K562 (cell line): ENCODE measurements around the gene SSU72. TPM values are rescaled to one million over a fixed set of nuclear protein-coding genes. Genes with fewer than 3 reads are reported as not detected.
A peak's percentile ranks its signal among the peaks of the same experiment; 100 is the strongest.

ENCODE experiments used
- ASH1L ChIP-seq: fragments of 450-650 bp; IDR thresholded peaks from 2 replicates; pipeline ENCODE4 v1.6.1; 2018; ENCODE audit warnings: borderline replicate concordance, mild to moderate bottlenecking, low read depth; ENCODE audit not compliant: partially characterized antibody
- ATF1 ChIP-seq, 2 experiments: fragments of 450-650 bp in 1 of 2; IDR thresholded peaks; 2 replicates each; pipeline ENCODE4 v1.6.1; 2016; ENCODE audit warnings: missing compliant biosample characterization in 1 of 2, missing genetic modification characterization in 1 of 2
- BDP1 ChIP-seq: IDR thresholded peaks from 3 replicates; pipeline ENCODE4 v1.6.1; 2011; ENCODE audit not compliant: insufficient read length, insufficient read depth
- CXXC5 ChIP-seq: fragments of 250-450 bp; sonication (Bioruptor Pico); IDR thresholded peaks from 2 replicates; pipeline ENCODE4 v1.8.0; 2022; ENCODE audit warnings: inconsistent platforms, mild to moderate bottlenecking, moderate library complexity
- FOXK1 ChIP-seq: sonication (generic); formaldehyde crosslinking; IDR thresholded peaks from 2 replicates; pipeline ENCODE4 v1.8.0; 2022; ENCODE audit warnings: missing genetic modification reagents, mild to moderate bottlenecking, borderline replicate concordance
- GATAD2A ChIP-seq: fragments of 450-650 bp; IDR thresholded peaks from 2 replicates; pipeline ENCODE4 v1.6.1; 2017
- JUN ChIP-seq, 2 experiments: sonication (generic) in 1 of 2; formaldehyde crosslinking in 1 of 2; IDR thresholded peaks; 2 replicates each; pipeline versions ENCODE4 v1.6.1 to v1.8.0; 2012 to 2022; ENCODE audit warnings: borderline replicate concordance in 2 of 2, mild to moderate bottlenecking in 2 of 2, improper control_type of control experiment in 1 of 2, low read depth in 1 of 2, low read length in 1 of 2, missing genetic modification reagents in 1 of 2
- MEIS2 ChIP-seq: fragments of 450-650 bp; IDR thresholded peaks from 2 replicates; pipeline ENCODE4 v1.6.1; 2014; ENCODE audit warnings: mild to moderate bottlenecking; ENCODE audit not compliant: partially characterized antibody
- SAFB ChIP-seq: fragments of 200-400 bp; formaldehyde crosslinking; IDR thresholded peaks from 2 replicates; pipeline ENCODE4 v1.6.1; 2017; ENCODE audit warnings: low read depth, low read length, borderline replicate concordance
- TCFL5 ChIP-seq: fragments of 250-450 bp; sonication (Bioruptor Pico); conservative IDR thresholded peaks from 2 replicates; pipeline ENCODE4 v1.6.1; 2021; ENCODE audit warnings: mild to moderate bottlenecking, moderate library complexity, matching md5 sums
- ZC3H11A ChIP-seq: IDR thresholded peaks from 2 replicates; pipeline ENCODE4 v1.6.1; 2012; ENCODE audit warnings: low read depth, low read length, improper control_type of control experiment
- ZNF146 ChIP-seq: IDR thresholded peaks from one replicate; pipeline ENCODE4 v1.6.1; 2018; ENCODE audit warnings: missing compliant biosample characterization; ENCODE audit not compliant: unreplicated experiment
- ZNF184 ChIP-seq: sonication (generic); formaldehyde crosslinking; IDR thresholded peaks from 2 replicates; pipeline ENCODE4 v1.5.0; 2020; ENCODE audit warnings: missing genetic modification reagents
- ZNF507 ChIP-seq: conservative IDR thresholded peaks from 2 replicates; pipeline ENCODE4 v1.6.1; 2017; ENCODE audit warnings: missing genetic modification characterization, missing compliant biosample characterization
- ZNF766 ChIP-seq: fragments of 200-800 bp; sonication (Bioruptor generic); conservative IDR thresholded peaks from 2 replicates; pipeline ENCODE4 v1.6.1; 2016; ENCODE audit warnings: missing genetic modification characterization, missing compliant biosample characterization
- polyA plus RNA-seq, 8 experiments: library from polyadenylated mRNA; depleted of rRNA in 4 of 8; stranded (reverse) in 5 of 8; unstranded in 3 of 8; fragments of >200 nt; fragmentation: Nextera tagmentation in 2 of 8; fragmentation: Illumina TruSeq in 1 of 8; extraction: Ambion mirVana in 2 of 8; extraction: Trizol in 1 of 8; gene quantifications; 2 replicates each; pipeline versions ENCODE4 v1.2.1 to v1.2.3, GENCODE V29; 2011 to 2014; ENCODE audit warnings: inconsistent platforms in 1 of 8, missing spikeins in 1 of 8
- total RNA-seq, 7 experiments: library from RNA; depleted of rRNA in 6 of 7; stranded (reverse); fragments of >200 nt in 6 of 7; fragmentation: Illumina TruSeq in 2 of 7; extraction: Trizol in 2 of 7; gene quantifications; 2 replicates each; pipeline versions ENCODE4 v1.2.1 to v1.2.3, GENCODE V29; 2011 to 2021; ENCODE audit warnings: low replicate concordance in 1 of 7
- TF ChIP-seq, protein P1 (sequence below): fragments of 200-800 bp; sonication (Bioruptor generic); IDR thresholded peaks from 2 replicates; pipeline ENCODE4 v1.6.1; 2017; ENCODE audit warnings: missing genetic modification characterization, missing compliant biosample characterization
- TF ChIP-seq, protein P2 (sequence below): fragments of 250-450 bp; sonication (Bioruptor Pico); IDR thresholded peaks from 2 replicates; pipeline ENCODE4 v1.8.0; 2022; ENCODE audit warnings: moderate library complexity, mild to moderate bottlenecking, inconsistent platforms
- TF ChIP-seq, protein P3 (sequence below): sonication (generic); formaldehyde crosslinking; IDR thresholded peaks from 2 replicates; pipeline ENCODE4 v1.5.0; 2020; ENCODE audit warnings: missing genetic modification reagents
- TF ChIP-seq, protein P4 (sequence below): sonication (generic); formaldehyde crosslinking; IDR thresholded peaks from 2 replicates; pipeline ENCODE4 v1.8.1; 2023; ENCODE audit warnings: mild to moderate bottlenecking, missing genetic modification reagents
- TF ChIP-seq, protein P5 (sequence below): sonication (generic); formaldehyde crosslinking; IDR thresholded peaks from 2 replicates; pipeline ENCODE4 v1.9.0; 2022; ENCODE audit warnings: mild to moderate bottlenecking, missing genetic modification reagents
- TF ChIP-seq, protein P6 (sequence below): fragments of 250-450 bp; sonication (Bioruptor Pico); IDR thresholded peaks from 2 replicates; pipeline ENCODE4 v1.4.0; 2020; ENCODE audit warnings: mild to moderate bottlenecking

The SSU72 gene
- total and polyA plus RNA-seq, 9 of the 15 experiments (the other 6 are each of a cell fraction or from before 2014, with no cell fraction given), result 70.8 to 201 (median 94.6) TPM

DNA sequence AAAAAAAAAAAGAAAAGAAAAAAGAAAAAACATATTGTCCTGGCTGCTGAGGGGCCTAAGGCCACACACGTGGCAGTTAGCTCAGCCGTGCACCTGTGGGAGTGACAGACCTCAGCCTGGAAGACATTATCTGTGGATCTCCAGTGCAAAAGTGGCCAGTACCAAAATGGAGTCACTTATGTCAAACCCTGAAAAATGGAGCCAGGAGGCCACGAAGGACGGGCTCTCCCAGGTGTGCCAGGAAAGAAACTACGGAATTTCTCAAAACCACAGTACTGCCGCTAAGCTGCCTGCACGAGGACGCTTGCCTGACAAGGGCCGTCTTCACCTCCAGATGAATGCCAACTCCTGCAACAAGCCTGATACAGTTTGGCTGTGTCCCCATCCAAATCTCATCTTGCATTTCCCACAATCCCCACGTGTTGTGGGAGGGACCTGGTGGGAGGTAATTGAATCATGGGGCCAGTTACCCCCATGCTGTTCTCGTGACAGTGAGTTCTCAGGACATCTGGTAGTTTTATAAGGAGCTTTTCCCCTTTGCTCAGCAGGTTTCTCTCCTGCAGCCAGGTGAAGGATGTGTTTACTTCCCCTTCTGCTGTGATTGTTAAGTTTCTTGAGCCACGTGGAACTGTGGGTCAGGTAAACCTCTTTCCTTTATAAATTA lies 35.3 kb upstream of the SSU72 start (continued):
- TF ChIP-seq, protein P1, sequence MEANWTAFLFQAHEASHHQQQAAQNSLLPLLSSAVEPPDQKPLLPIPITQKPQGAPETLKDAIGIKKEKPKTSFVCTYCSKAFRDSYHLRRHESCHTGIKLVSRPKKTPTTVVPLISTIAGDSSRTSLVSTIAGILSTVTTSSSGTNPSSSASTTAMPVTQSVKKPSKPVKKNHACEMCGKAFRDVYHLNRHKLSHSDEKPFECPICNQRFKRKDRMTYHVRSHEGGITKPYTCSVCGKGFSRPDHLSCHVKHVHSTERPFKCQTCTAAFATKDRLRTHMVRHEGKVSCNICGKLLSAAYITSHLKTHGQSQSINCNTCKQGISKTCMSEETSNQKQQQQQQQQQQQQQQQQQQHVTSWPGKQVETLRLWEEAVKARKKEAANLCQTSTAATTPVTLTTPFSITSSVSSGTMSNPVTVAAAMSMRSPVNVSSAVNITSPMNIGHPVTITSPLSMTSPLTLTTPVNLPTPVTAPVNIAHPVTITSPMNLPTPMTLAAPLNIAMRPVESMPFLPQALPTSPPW, result no peak
- TF ChIP-seq ZNF507 (tag) (peak; percentile 51), CXXC5 (CRISPR knock-in tag) (peak; percentile 90), JUN (IDR thresholded peaks at IDR 0.05; ENCODE audit: borderline replicate concordance, low read depth, low read length) (no peak), JUN (CRISPR knock-in tag; IDR thresholded peaks at IDR 0.05; ENCODE audit: borderline replicate concordance) (no peak), ZNF146 (CRISPR knock-in tag) (no peak), TCFL5 (CRISPR knock-in tag) (peak; percentile 85), FOXK1 (CRISPR knock-in tag) (no peak), GATAD2A (no peak), ZNF766 (CRISPR knock-in tag) (peak; percentile 93), ZC3H11A (no peak), SAFB (no peak), BDP1 (no peak), MEIS2 (no peak), ATF1 (CRISPR knock-in tag; IDR thresholded peaks at IDR 0.05) (no peak), ATF1 (tag; IDR thresholded peaks at IDR 0.05) (peak; percentile 45), ZNF184 (CRISPR knock-in tag) (no peak), ASH1L (no peak)
- TF ChIP-seq, protein P2, sequence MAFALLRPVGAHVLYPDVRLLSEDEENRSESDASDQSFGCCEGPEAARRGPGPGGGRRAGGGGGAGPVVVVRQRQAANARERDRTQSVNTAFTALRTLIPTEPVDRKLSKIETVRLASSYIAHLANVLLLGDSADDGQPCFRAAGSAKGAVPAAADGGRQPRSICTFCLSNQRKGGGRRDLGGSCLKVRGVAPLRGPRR, result peak; percentile 91
- TF ChIP-seq, protein P3, sequence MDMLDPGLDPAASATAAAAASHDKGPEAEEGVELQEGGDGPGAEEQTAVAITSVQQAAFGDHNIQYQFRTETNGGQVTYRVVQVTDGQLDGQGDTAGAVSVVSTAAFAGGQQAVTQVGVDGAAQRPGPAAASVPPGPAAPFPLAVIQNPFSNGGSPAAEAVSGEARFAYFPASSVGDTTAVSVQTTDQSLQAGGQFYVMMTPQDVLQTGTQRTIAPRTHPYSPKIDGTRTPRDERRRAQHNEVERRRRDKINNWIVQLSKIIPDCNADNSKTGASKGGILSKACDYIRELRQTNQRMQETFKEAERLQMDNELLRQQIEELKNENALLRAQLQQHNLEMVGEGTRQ, result no peak
- TF ChIP-seq, protein P4, sequence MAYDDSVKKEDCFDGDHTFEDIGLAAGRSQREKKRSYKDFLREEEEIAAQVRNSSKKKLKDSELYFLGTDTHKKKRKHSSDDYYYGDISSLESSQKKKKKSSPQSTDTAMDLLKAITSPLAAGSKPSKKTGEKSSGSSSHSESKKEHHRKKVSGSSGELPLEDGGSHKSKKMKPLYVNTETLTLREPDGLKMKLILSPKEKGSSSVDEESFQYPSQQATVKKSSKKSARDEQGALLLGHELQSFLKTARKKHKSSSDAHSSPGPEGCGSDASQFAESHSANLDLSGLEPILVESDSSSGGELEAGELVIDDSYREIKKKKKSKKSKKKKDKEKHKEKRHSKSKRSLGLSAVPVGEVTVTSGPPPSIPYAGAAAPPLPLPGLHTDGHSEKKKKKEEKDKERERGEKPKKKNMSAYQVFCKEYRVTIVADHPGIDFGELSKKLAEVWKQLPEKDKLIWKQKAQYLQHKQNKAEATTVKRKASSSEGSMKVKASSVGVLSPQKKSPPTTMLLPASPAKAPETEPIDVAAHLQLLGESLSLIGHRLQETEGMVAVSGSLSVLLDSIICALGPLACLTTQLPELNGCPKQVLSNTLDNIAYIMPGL (CRISPR knock-in tag), result no peak
- TF ChIP-seq, protein P5, sequence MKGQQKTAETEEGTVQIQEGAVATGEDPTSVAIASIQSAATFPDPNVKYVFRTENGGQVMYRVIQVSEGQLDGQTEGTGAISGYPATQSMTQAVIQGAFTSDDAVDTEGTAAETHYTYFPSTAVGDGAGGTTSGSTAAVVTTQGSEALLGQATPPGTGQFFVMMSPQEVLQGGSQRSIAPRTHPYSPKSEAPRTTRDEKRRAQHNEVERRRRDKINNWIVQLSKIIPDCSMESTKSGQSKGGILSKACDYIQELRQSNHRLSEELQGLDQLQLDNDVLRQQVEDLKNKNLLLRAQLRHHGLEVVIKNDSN (CRISPR knock-in tag), result peak; percentile 21; the same call in 1 of the 2 replicates
- TF ChIP-seq, protein P6, sequence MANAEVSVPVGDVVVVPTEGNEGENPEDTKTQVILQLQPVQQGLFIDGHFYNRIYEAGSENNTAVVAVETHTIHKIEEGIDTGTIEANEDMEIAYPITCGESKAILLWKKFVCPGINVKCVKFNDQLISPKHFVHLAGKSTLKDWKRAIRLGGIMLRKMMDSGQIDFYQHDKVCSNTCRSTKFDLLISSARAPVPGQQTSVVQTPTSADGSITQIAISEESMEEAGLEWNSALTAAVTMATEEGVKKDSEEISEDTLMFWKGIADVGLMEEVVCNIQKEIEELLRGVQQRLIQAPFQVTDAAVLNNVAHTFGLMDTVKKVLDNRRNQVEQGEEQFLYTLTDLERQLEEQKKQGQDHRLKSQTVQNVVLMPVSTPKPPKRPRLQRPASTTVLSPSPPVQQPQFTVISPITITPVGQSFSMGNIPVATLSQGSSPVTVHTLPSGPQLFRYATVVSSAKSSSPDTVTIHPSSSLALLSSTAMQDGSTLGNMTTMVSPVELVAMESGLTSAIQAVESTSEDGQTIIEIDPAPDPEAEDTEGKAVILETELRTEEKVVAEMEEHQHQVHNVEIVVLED, result peak; percentile 49; the same call in 1 of the 2 replicates
